T follicular helper cell (primary cell): ENCODE data around the gene ALKBH7.
"Not testable (repeated sequence)": the region's sequence is repeated elsewhere in the genome, so short reads cannot be mapped to it uniquely, and the experiment has no call there.

Experiments used
- DNase-seq: peaks from one replicate; pipeline ENCODE4 v3.0.0-alpha.2; 2020; ENCODE audit warnings: low read depth

The ALKBH7 gene

GRCh38 chr19:6400062-6400944 is 27.7 kb downstream of the ALKBH7 start:
- not testable (repeated sequence) for DNase-seq

- no peak for DNase-seq
Observed at GRCh38 chr19:6402058-6402457, 29.5 kb downstream of the ALKBH7 start.

GRCh38 chr19:6402837-6403608 is 30.4 kb downstream of the ALKBH7 start:
- DNase-seq: no peak

- DNase-seq: no peak
Observed at GRCh38 chr19:6406401-6406800, 33.8 kb downstream of the ALKBH7 start.

GRCh38 chr19:6409346-6409745 is 36.8 kb downstream of the ALKBH7 start:
- no peak for DNase-seq

GRCh38 chr19:6412061-6412446 is 39.5 kb downstream of the ALKBH7 start:
- DNase-seq: no peak

GRCh38 chr19:6412447-6413091 is 40.0 kb downstream of the ALKBH7 start:
- DNase-seq: no peak

GRCh38 chr19:6413291-6413690 is 40.7 kb downstream of the ALKBH7 start:
- no peak for DNase-seq

GRCh38 chr19:6413721-6414643 is 41.4 kb downstream of the ALKBH7 start:
- no peak for DNase-seq

GRCh38 chr19:6414793-6415590 is 42.4 kb downstream of the ALKBH7 start:
- DNase-seq: no peak

GRCh38 chr19:6415591-6416190 is 43.1 kb downstream of the ALKBH7 start:
- no peak for DNase-seq

GRCh38 chr19:6416658-6417405 is 44.2 kb downstream of the ALKBH7 start:
- no peak for DNase-seq

GRCh38 chr19:6417713-6418561 is 45.3 kb downstream of the ALKBH7 start:
- DNase-seq: no peak

- DNase-seq: no peak
Observed at GRCh38 chr19:6418562-6418932, 46.0 kb downstream of the ALKBH7 start.

- no peak for DNase-seq
Observed at GRCh38 chr19:6421075-6422014, 48.8 kb downstream of the ALKBH7 start.

- no peak for DNase-seq
Observed at GRCh38 chr19:6423499-6424194, 51.1 kb downstream of the ALKBH7 start.
